HL-60 (cell line): Measurements from ENCODE around the gene OVCA2.

Source experiments
- POLR2AphosphoS5 ChIP-seq: IDR thresholded peaks from 2 replicates; pipeline ENCODE4 v1.6.1; 2012; ENCODE audit warnings: low read depth
- SPI1 ChIP-seq: IDR thresholded peaks from 2 replicates; pipeline ENCODE4 v1.6.1; 2012; ENCODE audit warnings: low read depth, mild to moderate bottlenecking, borderline replicate concordance
- TF ChIP-seq, protein P1 (sequence below): IDR thresholded peaks from one replicate; pipeline ENCODE4 v1.5.1; 2011; ENCODE audit warnings: low read length, control low read depth, inconsistent platforms; ENCODE audit not compliant: insufficient read depth
- TF ChIP-seq, protein P2 (sequence below): IDR thresholded peaks from 2 replicates; pipeline ENCODE4 v1.6.1; 2012; ENCODE audit warnings: low read depth; ENCODE audit not compliant: insufficient replicate concordance

DNA sequence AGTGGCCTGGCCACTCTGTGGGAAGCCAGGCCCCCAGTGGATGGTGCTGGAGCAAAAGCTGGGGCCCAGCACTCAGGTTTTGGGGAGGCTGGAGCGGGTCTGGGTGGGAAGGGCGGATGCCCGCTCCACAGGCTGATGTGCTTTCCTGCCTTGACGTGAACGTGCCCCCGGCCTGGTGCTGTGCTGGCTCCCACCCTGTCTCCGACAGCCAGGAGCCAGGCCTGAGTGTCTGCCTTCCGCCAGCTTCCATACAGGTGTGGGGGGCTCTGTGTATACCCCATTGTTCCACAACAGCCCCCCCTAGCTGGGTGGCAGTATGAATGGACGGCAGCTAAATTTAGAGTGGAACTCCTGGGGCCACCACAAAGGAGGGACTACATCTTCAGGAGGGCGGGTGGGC, 33.1 kb downstream of the OVCA2 start:
- TF ChIP-seq, protein P1, sequence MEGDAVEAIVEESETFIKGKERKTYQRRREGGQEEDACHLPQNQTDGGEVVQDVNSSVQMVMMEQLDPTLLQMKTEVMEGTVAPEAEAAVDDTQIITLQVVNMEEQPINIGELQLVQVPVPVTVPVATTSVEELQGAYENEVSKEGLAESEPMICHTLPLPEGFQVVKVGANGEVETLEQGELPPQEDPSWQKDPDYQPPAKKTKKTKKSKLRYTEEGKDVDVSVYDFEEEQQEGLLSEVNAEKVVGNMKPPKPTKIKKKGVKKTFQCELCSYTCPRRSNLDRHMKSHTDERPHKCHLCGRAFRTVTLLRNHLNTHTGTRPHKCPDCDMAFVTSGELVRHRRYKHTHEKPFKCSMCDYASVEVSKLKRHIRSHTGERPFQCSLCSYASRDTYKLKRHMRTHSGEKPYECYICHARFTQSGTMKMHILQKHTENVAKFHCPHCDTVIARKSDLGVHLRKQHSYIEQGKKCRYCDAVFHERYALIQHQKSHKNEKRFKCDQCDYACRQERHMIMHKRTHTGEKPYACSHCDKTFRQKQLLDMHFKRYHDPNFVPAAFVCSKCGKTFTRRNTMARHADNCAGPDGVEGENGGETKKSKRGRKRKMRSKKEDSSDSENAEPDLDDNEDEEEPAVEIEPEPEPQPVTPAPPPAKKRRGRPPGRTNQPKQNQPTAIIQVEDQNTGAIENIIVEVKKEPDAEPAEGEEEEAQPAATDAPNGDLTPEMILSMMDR = no peak
- no peak for TF ChIP-seq POLR2AphosphoS5
- TF ChIP-seq, protein P2, sequence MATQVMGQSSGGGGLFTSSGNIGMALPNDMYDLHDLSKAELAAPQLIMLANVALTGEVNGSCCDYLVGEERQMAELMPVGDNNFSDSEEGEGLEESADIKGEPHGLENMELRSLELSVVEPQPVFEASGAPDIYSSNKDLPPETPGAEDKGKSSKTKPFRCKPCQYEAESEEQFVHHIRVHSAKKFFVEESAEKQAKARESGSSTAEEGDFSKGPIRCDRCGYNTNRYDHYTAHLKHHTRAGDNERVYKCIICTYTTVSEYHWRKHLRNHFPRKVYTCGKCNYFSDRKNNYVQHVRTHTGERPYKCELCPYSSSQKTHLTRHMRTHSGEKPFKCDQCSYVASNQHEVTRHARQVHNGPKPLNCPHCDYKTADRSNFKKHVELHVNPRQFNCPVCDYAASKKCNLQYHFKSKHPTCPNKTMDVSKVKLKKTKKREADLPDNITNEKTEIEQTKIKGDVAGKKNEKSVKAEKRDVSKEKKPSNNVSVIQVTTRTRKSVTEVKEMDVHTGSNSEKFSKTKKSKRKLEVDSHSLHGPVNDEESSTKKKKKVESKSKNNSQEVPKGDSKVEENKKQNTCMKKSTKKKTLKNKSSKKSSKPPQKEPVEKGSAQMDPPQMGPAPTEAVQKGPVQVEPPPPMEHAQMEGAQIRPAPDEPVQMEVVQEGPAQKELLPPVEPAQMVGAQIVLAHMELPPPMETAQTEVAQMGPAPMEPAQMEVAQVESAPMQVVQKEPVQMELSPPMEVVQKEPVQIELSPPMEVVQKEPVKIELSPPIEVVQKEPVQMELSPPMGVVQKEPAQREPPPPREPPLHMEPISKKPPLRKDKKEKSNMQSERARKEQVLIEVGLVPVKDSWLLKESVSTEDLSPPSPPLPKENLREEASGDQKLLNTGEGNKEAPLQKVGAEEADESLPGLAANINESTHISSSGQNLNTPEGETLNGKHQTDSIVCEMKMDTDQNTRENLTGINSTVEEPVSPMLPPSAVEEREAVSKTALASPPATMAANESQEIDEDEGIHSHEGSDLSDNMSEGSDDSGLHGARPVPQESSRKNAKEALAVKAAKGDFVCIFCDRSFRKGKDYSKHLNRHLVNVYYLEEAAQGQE = no peak
- no peak for TF ChIP-seq SPI1
